AG09309 (cell line): ENCODE results near the gene B3GAT1.

Experiments
- DNase-seq: peaks from one replicate; pipeline ENCODE4 v3.0.0-alpha.2; 2010; ENCODE audit warnings: low read depth
- H3K4me3 ChIP-seq: 2 replicates; pipeline ENCODE4 v1.5.1; 2011; ENCODE audit warnings: mild to moderate bottlenecking, low read depth, low read length, moderate library complexity; ENCODE audit not compliant: control insufficient read depth
- CTCF ChIP-seq: IDR thresholded peaks from 2 replicates; pipeline ENCODE4 v1.5.1; 2011; ENCODE audit warnings: mild to moderate bottlenecking, low read depth, low read length, inconsistent platforms; ENCODE audit not compliant: insufficient read depth, control insufficient read depth; ENCODE audit errors: missing control alignments

Gene B3GAT1

GRCh38 chr11:134382257-134382656, 29.8 kb downstream of the B3GAT1 start:
- no peak for TF ChIP-seq CTCF
- H3K4me3 ChIP-seq: no peak overlapping the region
- DNase-seq: no peak

- TF ChIP-seq CTCF: no peak
- H3K4me3 ChIP-seq: no peak overlapping the region
- no peak for DNase-seq
Observed at GRCh38 chr11:134380785-134381184, 31.3 kb downstream of the B3GAT1 start.

GRCh38 chr11:134380229-134380628, 31.8 kb downstream of the B3GAT1 start:
- H3K4me3 ChIP-seq: no peak overlapping the region
- no peak for DNase-seq

GRCh38 chr11:134379241-134379640, 32.8 kb downstream of the B3GAT1 start:
- TF ChIP-seq CTCF: no peak
- H3K4me3 ChIP-seq: no peak overlapping the region
- no peak for DNase-seq

More at GRCh38 chr11:134380229-134380628, 31.8 kb downstream of the B3GAT1 start:
- TF ChIP-seq CTCF: no peak

- no peak overlapping the region for H3K4me3 ChIP-seq
- no peak for DNase-seq
Observed at GRCh38 chr11:134377876-134378275, 34.2 kb downstream of the B3GAT1 start.

GRCh38 chr11:134376150-134376921, 35.7 kb downstream of the B3GAT1 start:
- H3K4me3 ChIP-seq: no peak overlapping the region
- no peak for TF ChIP-seq CTCF
- no peak for DNase-seq

More at GRCh38 chr11:134377876-134378275, 34.2 kb downstream of the B3GAT1 start:
- no peak for TF ChIP-seq CTCF
